ENCODE results near the gene AFG1L.

DNA sequence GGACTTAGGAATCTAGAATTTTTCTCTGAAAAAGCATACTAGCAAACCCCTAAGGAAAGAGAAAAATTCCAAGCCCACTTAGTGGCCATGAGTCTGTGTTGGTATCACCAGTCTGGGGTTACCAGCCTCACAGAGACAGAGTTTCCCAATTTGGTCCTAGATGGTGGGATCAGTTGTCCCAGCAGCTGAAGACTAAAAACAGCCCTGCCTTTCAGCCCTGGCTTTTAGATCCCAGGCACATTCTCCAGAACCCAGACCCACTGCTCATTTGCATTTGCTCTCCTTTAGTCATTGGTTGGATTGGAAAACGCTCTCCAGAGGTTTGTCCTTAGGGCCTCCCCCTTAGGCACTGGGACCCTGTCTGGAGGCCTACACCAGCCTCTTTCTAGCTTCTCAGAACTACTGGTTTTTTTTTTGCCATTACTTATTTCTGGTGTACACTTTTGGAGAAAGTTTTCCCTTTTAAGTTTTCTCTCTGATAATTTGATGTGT is 226.8 kb downstream of the AFG1L start:
- TF ChIP-seq, protein P1, sequence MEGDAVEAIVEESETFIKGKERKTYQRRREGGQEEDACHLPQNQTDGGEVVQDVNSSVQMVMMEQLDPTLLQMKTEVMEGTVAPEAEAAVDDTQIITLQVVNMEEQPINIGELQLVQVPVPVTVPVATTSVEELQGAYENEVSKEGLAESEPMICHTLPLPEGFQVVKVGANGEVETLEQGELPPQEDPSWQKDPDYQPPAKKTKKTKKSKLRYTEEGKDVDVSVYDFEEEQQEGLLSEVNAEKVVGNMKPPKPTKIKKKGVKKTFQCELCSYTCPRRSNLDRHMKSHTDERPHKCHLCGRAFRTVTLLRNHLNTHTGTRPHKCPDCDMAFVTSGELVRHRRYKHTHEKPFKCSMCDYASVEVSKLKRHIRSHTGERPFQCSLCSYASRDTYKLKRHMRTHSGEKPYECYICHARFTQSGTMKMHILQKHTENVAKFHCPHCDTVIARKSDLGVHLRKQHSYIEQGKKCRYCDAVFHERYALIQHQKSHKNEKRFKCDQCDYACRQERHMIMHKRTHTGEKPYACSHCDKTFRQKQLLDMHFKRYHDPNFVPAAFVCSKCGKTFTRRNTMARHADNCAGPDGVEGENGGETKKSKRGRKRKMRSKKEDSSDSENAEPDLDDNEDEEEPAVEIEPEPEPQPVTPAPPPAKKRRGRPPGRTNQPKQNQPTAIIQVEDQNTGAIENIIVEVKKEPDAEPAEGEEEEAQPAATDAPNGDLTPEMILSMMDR (conservative IDR thresholded peaks at IDR 0.05 in 1 of 2, IDR thresholded peaks at IDR 0.05 in 1 of 2; ENCODE audit: low read depth in 1 of 2, low read length in 2 of 2) = no peak
- no peak for TF ChIP-seq EZH2 (IDR thresholded peaks at IDR 0.05; ENCODE audit: low read length, missing control alignments)
